Gastrocnemius medialis (tissue), 4 donors: ENCODE measurements around the gene SLC38A9. TPM values are rescaled to one million over a fixed set of nuclear protein-coding genes. Genes with fewer than 3 reads are reported as not detected.

Experiments used
- ATAC-seq, 2 donors: fragments of 150-250 bp; one replicate each; pipeline ENCODE4 v1.9.1; 2016
- DNase-seq, 2 donors: peaks; one replicate each; pipeline ENCODE4 v3.0.0-alpha.2; 2019
- H3K27ac ChIP-seq, 4 donors: fragments of 200-600 bp; sonication (generic); 1 replicate in 1 of 4; 2 replicates in 3 of 4; pipeline ENCODE4 v1.5.1; 2016 to 2018; ENCODE audit warnings: mild to moderate bottlenecking in 2 of 4, moderate library complexity in 1 of 4
- H3K27me3 ChIP-seq, 3 donors: fragments of 200-600 bp; sonication (generic) in 2 of 3; 1 replicate in 1 of 3; 2 replicates in 2 of 3; pipeline versions ENCODE4 v1.5.1 to v1.6.0; 2016 to 2019; ENCODE audit warnings: mild to moderate bottlenecking in 1 of 3, moderate library complexity in 1 of 3
- H3K36me3 ChIP-seq, 2 donors: fragments of 200-600 bp; sonication (generic) in 1 of 2; one replicate each; pipeline ENCODE4 v1.5.1; 2017 to 2018
- H3K4me1 ChIP-seq, 2 donors: fragments of 200-600 bp; sonication (generic) in 1 of 2; one replicate each; pipeline ENCODE4 v1.5.1; 2016 to 2017; ENCODE audit warnings: mild to moderate bottlenecking in 2 of 2
- H3K4me3 ChIP-seq, 4 donors: fragments of 200-600 bp; sonication (generic) in 3 of 4; 1 replicate in 1 of 4; 2 replicates in 3 of 4; pipeline ENCODE4 v1.5.1; 2016 to 2019; ENCODE audit warnings: mild to moderate bottlenecking in 2 of 4
- H3K9me3 ChIP-seq, 3 donors: fragments of 200-600 bp; sonication (generic) in 2 of 3; 1 replicate in 1 of 3; 2 replicates in 2 of 3; pipeline ENCODE4 v1.5.1; 2016 to 2019
- POLR2A ChIP-seq, 2 donors: fragments of 450-650 bp; IDR thresholded peaks; one replicate each; pipeline ENCODE4 v1.6.1; 2017; ENCODE audit warnings: antibody characterized with exemption in 2 of 2, mild to moderate bottlenecking in 2 of 2, moderate library complexity in 2 of 2
- in situ Hi-C, 4 donors: fragments of 200-750 bp; cut with MboI; loops; one replicate each; pipeline versions ENCODE4 v1.15.0 to v1.8.0; 2017; ENCODE audit warnings: low sequenced_read_pairs in 4 of 4
- intact Hi-C: fragments of 100-400 bp; cut with DNase I; formaldehyde crosslinking; loops from one replicate; pipeline ENCODE4 v1.15.1; 2023; ENCODE audit warnings: low total_unique reads
- total RNA-seq, 4 donors: library from RNA; depleted of rRNA; stranded (reverse); fragments of >200 nt; gene quantifications; one replicate each; pipeline versions ENCODE4 v1.1.0 to v1.2.3, GENCODE V29; 2016
- TF ChIP-seq, protein P1 (sequence below), 5 experiments: fragments of 450-650 bp in 3 of 5; fragments of 200-600 bp in 2 of 5; sonication (generic) in 2 of 5; IDR thresholded peaks in 4 of 5; conservative IDR thresholded peaks in 1 of 5; 1 replicate in 4 of 5; 2 replicates in 1 of 5; pipeline ENCODE4 v1.5.1; 2016 to 2019; ENCODE audit warnings: antibody characterized with exemption in 5 of 5, mild to moderate bottlenecking in 3 of 5, moderate library complexity in 3 of 5

Gene SLC38A9
- total RNA-seq, 4 donors from 2014 or later = 5.4 to 11.9 (median 10.2) TPM

DNA sequence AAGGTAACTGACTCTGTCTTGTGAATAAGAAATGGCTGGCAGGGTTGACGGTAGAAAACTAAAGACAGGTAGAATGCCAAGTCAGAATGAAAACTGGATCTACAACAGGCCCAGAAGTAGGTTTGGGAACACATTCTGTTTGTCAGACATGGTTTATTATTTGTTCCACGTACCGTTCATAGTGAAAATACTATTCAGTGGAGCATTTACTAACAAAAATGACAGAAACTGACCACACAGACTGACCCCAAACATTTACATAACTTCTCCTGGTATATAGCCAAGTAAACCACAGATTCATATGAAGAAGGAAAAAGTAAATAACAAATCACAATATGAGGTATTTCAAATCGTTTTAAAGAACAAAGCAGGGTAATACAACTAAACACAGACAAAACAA lies 73.7 kb downstream of the SLC38A9 start:
- peak overlapping the region in 1 of 4 donors; percentile 27 for H3K27ac ChIP-seq
- no peak overlapping the region for H3K4me3 ChIP-seq
- H3K36me3 ChIP-seq = no peaks in the 10 kb centered on the region
- in situ Hi-C loops (no loop called here), intact Hi-C loops (loop anchor here (5.0 kb wide), 1 partner anchor 39 kb away; no protein-coding TSS in a partner anchor)
- H3K27me3 ChIP-seq = no peaks in the 10 kb centered on the region
- H3K9me3 ChIP-seq = no peaks in the 10 kb centered on the region
- DNase-seq = no peak
- no peak for ATAC-seq
- TF ChIP-seq, protein P1, sequence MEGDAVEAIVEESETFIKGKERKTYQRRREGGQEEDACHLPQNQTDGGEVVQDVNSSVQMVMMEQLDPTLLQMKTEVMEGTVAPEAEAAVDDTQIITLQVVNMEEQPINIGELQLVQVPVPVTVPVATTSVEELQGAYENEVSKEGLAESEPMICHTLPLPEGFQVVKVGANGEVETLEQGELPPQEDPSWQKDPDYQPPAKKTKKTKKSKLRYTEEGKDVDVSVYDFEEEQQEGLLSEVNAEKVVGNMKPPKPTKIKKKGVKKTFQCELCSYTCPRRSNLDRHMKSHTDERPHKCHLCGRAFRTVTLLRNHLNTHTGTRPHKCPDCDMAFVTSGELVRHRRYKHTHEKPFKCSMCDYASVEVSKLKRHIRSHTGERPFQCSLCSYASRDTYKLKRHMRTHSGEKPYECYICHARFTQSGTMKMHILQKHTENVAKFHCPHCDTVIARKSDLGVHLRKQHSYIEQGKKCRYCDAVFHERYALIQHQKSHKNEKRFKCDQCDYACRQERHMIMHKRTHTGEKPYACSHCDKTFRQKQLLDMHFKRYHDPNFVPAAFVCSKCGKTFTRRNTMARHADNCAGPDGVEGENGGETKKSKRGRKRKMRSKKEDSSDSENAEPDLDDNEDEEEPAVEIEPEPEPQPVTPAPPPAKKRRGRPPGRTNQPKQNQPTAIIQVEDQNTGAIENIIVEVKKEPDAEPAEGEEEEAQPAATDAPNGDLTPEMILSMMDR (IDR thresholded peaks at IDR 0.05 in 4 of 5, conservative IDR thresholded peaks at IDR 0.05 in 1 of 5) = no peak
- TF ChIP-seq POLR2A (IDR thresholded peaks at IDR 0.05) = no peak
- peaks cover 21 to 29% of the 10 kb centered on the region in 2 donors for H3K4me1 ChIP-seq

GRCh38 chr5:55638051-55638450 lies 74.1 kb downstream of the SLC38A9 start:
- no peak for ATAC-seq
- H3K36me3 ChIP-seq = no peaks in the 10 kb centered on the region
- no peaks in the 10 kb centered on the region for H3K27me3 ChIP-seq
- no peak overlapping the region for H3K4me3 ChIP-seq
- H3K27ac ChIP-seq = peak overlapping the region in 1 of 4 donors; percentile 27
- no peak for DNase-seq
- TF ChIP-seq, protein P1 (IDR thresholded peaks at IDR 0.05 in 4 of 5, conservative IDR thresholded peaks at IDR 0.05 in 1 of 5) = no peak
- TF ChIP-seq POLR2A (IDR thresholded peaks at IDR 0.05) = no peak
- H3K4me1 ChIP-seq = peaks cover 21 to 33% of the 10 kb centered on the region in 2 donors
- H3K9me3 ChIP-seq = no peaks in the 10 kb centered on the region
- intact Hi-C loops (loop anchor here (5.0 kb wide), 1 partner anchor 39 kb away; no protein-coding TSS in a partner anchor), in situ Hi-C loops (no loop called here)

DNA sequence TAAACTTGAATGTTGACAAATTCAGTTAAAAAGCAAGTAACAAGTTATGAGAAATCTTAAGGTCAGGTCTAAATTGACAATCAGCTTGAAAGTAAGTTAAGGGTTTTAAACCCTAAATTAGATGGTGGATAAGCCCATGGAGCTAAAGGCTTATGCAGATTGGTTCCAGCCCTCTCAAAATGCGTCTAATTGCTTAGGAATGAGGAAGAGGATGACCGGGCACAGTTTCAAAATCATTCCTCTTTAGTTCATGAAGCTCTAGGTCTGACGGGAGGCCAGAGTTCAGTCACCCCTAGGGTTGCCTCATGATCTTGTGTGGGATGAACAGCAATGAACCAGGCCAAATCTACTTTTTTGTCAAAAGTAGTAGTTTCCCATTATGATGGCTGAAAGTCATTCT lies 75.4 kb downstream of the SLC38A9 start:
- Histone ChIP-seq H3K4me1 (peaks cover 28 to 39% of the 10 kb centered on the region in 2 donors), H3K27me3 (no peaks in the 10 kb centered on the region), H3K27ac (peak overlapping the region; percentile 23 to 87 (median 50)), H3K36me3 (no peaks in the 10 kb centered on the region), H3K9me3 (no peaks in the 10 kb centered on the region), H3K4me3 (no peak overlapping the region)
- DNase-seq = peak in 1 of 2 donors; percentile 50
- in situ Hi-C loops = no loop called here
- no peak for TF ChIP-seq POLR2A (IDR thresholded peaks at IDR 0.05)
- TF ChIP-seq, protein P1 (IDR thresholded peaks at IDR 0.05 in 4 of 5, conservative IDR thresholded peaks at IDR 0.05 in 1 of 5) = no peak
- peak in 1 of 2 donors; percentile 11 for ATAC-seq
- intact Hi-C loops = loop anchor here (5.0 kb wide), 1 partner anchor 41 kb away; no protein-coding TSS in a partner anchor

- no peak for DNase-seq
- Histone ChIP-seq H3K27ac (peak overlapping the region; percentile 24 to 87 (median 78)), H3K36me3 (no peaks in the 10 kb centered on the region), H3K4me1 (peaks cover 28 to 39% of the 10 kb centered on the region in 2 donors), H3K27me3 (no peaks in the 10 kb centered on the region), H3K9me3 (no peaks in the 10 kb centered on the region), H3K4me3 (no peak overlapping the region)
- TF ChIP-seq, protein P1 (IDR thresholded peaks at IDR 0.05 in 4 of 5, conservative IDR thresholded peaks at IDR 0.05 in 1 of 5) = no peak
- TF ChIP-seq POLR2A (IDR thresholded peaks at IDR 0.05) = no peak
- intact Hi-C loops = loop anchor here (5.0 kb wide), 1 partner anchor 41 kb away; no protein-coding TSS in a partner anchor
- no peak for ATAC-seq
- in situ Hi-C loops = no loop called here
Measured at GRCh38 chr5:55636177-55636576, 75.9 kb downstream of the SLC38A9 start.
